GM18858 (cell line): ENCODE measurements around the gene MYMX.

Experiments used
- ATAC-seq: cut with Tn5 transposase; IDR thresholded peaks from one replicate; pipeline ENCODE4 v1.9.1; 2021; ENCODE audit not compliant: unreplicated experiment

MYMX gene

DNA sequence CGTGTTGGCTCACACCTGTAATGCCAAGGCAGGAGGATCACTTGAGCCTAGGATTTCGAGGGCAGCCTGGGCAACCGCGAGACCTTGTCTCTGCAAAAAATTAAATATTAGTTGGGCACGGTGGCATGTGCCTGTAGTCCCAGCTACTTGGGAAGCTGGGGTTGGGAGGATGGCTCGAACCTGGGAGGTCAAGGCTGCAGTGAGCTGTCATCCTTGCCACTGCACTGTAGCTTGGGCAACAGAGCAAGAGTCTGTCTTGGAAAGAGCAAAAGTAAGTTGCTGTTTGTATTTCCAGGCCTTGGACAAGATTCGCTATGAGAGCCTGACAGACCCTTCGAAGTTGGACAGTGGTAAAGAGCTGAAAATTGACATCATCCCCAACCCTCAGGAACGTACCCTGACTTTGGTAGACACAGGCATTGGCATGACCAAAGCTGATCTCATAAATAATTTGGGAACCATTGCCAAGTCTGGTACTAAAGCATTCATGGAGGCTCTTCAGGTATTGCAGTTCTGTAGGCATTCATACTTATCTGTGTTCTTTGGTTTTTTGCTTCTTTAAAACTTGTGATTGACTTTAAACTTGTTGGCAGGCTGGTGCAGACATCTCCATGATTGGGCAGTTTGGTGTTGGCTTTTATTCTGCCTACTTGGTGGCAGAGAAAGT, 32.5 kb downstream of the MYMX start:
- no peak for ATAC-seq

- ATAC-seq: no peak
Measured at GRCh38 chr6:44250067-44250717, 33.5 kb downstream of the MYMX start.

- ATAC-seq: no peak
Measured at GRCh38 chr6:44250718-44251123, 34.0 kb downstream of the MYMX start.

DNA sequence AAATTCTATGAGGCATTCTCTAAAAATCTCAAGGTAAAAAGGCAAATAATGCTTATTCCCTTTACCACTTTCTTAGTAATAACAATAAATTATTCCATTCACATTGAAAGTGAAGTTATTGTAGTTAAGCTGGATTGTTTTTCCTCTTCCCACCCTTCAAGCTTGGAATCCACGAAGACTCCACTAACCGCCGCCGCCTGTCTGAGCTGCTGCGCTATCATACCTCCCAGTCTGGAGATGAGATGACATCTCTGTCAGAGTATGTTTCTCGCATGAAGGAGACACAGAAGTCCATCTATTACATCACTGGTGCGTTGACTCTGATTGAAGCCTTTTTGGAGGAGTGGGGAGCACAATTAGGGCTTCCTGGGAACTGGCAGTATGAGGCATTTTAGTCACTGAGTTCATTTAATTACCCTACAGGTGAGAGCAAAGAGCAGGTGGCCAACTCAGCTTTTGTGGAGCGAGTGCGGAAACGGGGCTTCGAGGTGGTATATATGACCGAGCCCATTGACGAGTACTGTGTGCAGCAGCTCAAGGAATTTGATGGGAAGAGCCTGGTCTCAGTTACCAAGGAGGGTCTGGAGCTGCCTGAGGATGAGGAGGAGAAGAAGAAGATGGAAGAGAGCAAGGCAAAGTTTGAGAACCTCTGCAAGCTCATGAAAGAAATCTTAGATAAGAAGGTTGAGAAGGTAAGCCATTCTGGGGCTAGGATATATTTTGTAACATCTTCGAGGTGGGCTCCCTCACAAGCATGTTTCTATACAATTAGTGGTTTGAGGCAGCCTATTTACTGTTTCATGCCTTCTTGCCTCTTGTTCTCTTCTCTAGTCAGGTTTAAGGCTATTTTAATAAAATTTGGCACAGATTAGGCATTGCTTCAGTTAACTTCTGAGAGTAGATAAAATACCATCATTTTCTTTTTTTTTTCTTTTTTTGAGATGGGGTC, 35.1 kb downstream of the MYMX start:
- ATAC-seq: no peak

DNA sequence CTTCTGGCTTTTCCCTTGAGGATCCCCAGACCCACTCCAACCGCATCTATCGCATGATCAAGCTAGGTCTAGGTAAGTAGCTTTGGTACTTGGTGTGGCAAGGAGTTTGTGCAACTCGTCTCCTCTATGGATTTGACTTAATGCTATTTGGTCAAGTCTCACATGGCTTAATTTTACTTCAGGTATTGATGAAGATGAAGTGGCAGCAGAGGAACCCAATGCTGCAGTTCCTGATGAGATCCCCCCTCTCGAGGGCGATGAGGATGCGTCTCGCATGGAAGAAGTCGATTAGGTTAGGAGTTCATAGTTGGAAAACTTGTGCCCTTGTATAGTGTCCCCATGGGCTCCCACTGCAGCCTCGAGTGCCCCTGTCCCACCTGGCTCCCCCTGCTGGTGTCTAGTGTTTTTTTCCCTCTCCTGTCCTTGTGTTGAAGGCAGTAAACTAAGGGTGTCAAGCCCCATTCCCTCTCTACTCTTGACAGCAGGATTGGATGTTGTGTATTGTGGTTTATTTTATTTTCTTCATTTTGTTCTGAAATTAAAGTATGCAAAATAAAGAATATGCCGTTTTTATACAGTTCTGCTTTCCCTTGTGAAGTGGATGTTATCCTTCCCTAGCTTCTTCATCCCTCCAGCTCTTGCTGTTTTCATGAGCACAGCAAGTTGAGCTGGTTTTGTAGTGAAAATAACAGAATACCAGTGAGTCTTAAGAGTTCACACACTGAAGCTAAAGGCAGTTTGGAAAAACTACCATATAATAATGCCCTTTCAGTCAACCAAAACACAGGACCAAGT, 36.8 kb downstream of the MYMX start:
- ATAC-seq: no peak

DNA sequence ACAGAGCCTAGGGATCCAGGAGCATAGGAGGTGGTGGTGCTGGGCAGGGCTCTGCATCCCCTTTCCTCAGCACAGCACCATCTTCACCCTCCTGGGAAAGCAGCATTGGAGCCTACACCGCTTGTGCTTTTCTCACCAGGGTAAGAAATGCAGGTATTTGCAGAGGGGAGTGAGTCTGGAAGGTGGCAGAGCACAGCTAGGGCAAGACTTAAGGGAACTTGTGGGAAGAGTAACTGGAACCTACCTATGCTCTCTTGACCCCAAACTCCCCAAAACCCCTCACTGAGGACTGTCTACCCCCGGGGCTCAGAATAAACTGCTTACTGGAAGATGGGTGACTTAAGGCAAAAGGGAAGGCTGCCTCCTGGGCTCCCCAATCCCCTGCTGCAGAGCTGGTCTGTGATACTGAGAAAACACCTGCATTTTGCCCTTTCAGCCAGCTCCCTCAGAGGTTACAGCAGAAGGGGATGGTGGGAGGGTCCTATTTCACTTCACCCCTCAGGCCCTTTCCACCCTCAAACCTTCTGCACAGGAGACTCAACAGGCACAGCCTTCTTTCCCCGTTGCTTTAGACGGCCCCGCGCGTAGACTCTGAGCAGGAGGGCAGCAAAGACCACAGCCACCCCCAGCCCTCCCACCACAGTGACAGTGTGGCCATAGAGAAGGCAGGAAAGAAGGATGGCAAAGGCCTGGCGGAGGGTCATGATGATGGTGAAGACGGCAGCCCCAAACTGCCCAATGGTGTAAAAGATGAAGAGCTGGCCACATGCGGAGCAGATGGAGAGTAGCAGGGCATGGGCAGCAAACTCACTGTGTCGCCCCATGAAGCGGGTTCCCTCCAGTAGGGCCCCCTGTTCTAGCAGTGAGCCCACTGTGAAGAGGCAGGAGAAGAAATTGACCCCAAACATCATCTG, 37.7 kb downstream of the MYMX start:
- no peak for ATAC-seq

DNA sequence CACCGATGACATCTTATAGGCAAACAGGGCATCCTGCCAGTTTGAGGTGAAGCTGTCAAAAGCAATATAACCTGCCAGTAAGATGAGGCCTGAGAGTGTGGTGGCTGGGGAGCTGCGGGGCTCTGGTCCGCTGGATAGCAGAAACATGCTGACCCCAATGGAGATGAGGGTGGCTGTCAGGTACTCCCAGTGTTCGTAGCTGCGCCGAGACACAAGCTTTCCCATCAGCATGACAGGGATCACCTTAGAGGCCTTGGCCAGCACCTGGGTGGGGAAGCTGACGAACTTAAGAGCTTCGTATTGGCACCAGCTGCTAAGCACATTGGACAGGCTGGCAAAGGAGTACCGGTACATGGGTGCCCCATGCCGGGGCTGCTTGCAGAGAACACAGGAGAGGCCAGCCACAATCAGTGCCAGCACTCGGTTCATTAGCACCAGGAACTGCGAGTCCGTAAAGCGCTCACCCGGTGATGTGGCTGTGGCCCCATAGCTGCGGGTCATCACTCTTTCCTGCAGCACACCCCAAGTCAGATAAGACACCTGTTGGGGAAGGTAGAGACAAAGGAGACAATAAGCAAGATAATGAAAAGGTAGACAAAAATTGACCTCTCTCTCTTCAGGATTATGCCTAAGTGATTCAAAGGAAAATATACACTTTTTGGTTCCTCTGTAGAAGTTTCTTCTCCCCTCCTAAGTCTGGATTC, 38.5 kb downstream of the MYMX start:
- no peak for ATAC-seq

DNA sequence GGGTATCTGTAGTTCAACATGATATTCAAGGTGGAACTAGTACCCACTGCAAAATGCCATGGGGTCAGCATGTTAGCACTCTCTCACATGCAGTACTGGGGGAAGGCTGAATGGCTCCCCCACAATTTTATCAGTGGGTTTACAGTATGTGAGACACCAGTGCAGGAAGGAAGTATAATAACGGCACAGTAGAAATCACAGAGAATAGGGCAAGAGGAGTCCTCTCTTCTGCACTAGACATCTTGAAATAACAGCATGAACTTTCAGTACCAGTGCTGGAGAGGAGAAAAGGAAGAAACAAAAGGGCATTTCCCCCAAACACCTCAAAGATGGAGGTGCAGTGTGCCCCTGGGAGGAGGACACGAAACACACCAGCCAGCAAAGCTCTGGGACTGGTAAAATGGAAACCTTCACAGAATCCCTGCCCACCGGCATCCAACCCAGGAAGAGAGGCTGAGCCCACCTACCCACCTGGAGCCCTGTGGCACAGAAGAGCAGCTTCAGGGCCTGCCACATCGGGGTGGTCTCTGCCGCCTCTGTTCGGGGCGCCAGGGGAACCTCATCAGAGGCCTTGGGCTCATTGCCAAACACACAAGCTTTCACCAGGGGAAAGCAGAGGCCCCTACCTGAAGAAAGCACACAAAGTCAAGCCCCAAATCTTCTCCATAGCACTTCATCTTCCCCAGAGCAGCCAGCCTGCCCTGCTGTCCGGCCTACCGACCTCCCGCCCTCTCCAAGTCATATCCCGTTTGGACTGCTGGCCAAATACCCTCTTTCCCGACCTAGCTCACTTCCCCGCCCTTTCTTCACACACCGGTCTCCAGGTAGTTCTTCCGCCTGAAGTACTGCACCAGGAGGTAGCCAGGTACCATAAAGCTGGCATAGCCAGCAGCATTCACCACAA, 39.4 kb downstream of the MYMX start:
- no peak for ATAC-seq

DNA sequence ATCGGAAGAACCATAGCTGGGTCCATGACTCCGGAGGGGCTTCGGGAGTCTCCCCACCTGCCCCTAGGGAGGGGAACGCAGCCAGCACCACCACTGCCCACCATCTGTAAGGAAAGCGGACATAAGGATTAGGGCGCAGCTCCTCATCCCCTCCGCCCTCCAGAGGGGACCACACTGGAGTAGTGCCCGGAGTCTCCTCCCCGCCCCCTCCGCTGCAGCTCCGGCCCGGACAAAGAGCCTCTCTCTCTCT, 40.0 kb downstream of the MYMX start:
- no peak for ATAC-seq

- ATAC-seq: peak; percentile 27
Measured at GRCh38 chr6:44257025-44257752, 40.5 kb downstream of the MYMX start, which contains the start of gene SLC35B2. Gene SLC35B2 (minus strand): TSS chr6:44257528. CDS start chr6:44257410, 118 bp downstream.

- no peak for ATAC-seq
Measured at GRCh38 chr6:44257753-44258324, 41.1 kb downstream of the MYMX start.

- no peak for ATAC-seq
Measured at GRCh38 chr6:44258325-44258863, 41.7 kb downstream of the MYMX start.

GRCh38 chr6:44258921-44259320, 42.2 kb downstream of the MYMX start:
- no peak for ATAC-seq

- no peak for ATAC-seq
Measured at GRCh38 chr6:44260011-44260410, 43.3 kb downstream of the MYMX start.

GRCh38 chr6:44260451-44261297, 43.9 kb downstream of the MYMX start:
- ATAC-seq: no peak

- ATAC-seq: no peak
Measured at GRCh38 chr6:44261581-44261980, 44.9 kb downstream of the MYMX start.
